ENCODE results near the gene DSCAML1.

DSCAML1 gene

DNA sequence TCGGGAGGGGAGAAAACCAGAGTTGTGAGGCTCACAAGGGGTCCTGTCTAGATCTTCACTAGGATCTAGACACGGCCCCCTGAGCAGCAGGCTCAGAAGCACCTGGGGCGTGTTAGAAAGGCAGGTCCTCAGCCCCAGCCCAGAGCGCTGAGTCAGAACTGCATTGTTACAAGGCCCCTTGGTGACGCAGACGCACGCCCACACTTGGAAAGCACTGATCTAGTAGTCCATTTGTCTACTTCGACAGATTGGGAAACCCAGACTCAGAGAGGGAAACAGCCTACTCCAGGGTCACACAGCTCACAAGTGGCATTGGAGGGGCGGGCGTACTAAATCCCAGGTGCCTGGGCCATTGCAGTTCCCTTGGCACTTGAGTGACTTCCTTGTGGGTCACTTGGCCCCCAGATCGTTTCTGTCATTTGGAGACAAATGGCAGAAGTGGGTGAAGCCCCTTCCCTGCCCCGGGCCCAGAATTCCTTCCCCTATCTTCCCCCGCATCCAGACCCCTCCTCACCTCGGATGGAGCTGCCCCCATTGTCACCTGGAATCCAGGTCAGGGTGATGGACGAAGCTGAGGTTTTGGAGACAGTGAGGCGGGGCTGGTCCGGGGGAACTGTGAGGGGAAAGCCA lies 358.5 kb downstream of the DSCAML1 start:
- no peak for DNase-seq

DNA sequence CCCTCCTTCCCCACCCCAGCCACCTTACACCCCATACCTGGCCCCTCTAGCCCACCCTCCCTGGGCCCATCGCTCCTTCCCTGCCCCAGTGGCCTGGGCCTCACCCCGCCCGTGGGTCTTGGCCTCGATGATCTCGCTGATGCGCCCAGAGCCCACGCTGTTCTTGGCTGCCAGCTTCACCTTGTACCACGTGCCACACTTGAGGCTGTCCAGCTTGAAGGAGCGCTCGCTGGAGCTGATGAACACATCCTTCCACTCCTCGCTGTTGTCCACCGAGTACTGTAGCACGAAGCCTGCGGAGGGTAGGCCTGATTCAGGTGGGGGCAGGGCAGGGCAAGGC lies 359.3 kb downstream of the DSCAML1 start:
- no peak for DNase-seq

DNA sequence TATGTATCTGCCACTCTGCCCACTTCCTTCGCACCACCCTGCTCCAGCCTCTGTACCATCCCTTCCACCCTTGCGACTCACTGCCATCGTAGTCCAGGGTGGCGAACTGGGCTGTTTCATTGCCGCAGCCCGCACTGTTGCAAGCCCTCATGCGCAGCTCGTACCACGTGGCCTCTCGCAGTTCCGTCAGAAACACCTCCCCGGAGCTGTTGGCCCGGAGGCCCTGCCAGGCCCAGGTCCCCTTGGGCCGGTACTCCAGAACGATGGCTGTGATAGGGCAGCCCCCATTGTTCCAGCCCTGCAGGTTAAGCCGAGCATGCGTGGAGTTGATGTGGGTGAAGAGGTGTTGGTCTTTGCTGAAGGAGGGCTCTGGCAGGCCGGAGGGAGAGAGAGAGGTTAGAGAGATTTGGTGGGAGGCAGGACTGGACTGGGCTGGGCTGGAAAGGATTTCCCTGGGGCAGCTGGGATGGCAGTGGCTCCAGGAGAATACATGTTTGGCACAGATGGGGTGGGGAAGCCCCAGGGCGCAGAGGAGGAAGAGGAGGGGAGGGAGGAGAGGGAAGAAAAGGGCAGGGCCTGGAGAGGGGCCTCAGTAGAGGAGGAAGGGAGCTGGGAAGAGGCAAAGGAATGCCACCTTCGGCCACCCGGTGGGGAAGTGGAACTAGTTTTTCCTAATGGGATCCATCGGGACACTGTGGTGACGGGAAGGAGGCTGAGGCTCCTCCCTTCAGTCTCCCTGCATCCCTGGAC lies 359.8 kb downstream of the DSCAML1 start:
- DNase-seq: no peak

DNA sequence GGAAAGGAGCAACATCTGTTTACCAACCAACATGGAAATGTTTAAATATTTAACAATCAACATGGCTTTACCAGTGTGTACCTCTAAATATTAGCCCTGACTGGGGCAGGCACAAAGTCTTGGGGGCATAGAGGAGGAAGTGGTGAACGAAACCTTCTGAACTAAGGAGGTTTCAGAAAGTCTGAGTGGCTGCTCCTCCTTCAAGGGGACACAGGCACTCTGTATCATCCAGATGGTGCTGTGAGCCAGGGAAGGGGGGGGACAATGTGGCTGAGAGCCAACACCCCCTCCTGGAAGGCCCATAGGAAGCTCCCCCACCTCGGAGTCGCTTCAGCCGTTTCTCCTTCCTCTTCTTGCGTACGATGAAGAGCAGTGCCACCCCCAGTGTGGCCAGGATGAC lies 361.7 kb downstream of the DSCAML1 start:
- no peak for DNase-seq

DNA sequence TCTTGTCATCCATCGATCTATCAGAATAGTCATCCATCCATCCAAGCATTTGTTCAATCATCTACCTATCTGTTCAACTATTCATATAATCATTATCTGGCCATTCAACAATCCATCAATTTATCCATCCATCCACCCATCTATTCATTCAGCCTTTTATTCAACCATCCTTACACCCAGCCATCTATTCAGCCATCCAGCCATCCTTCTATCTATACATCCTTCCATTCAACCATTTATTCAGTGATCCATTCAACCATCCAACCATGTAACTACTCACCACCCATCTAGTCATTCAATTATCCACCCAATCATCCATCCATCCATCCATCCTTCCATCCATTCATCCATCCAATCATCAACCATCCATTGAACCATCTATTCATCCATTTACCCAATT lies 362.5 kb downstream of the DSCAML1 start:
- DNase-seq: no peak

DNA sequence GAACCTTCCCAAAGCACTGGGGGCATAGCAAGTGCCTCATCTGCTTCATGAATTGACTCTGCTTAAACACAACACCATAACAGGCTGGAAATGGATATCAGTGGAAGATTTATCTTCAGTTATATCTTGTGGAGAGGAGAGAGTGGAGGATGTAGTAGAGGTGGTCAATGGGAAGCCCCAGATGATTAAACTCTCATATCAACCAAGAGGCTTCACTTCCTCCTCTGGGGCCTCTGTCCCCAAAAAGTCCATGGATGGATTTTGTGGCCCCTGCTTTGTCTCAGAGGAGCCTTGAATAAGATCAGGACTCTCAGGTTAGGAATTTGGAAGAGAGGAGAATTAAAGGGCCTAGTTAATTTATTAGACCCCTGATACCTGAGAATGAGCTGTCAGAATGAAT lies 363.3 kb downstream of the DSCAML1 start:
- no peak for DNase-seq

DNA sequence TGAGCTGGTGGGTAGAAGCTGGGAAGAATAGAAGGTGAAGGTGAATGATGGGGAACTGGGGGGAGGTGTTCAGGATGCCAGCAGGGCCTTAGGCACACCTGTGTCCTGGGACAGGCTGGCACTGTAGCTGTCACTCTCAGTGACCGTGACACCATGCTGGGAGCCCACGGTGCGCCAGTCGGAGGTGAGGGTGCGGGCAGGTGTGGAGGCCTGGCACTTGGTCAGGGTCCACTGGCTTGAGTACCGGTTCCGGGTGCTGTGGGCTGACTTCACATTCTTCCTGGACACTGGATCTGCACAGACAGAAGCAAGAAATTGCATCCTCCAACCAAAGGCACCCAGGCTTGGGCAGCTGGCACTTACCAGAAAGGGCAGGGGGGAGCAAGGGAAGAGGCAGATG lies 365.6 kb downstream of the DSCAML1 start:
- no peak for DNase-seq

DNA sequence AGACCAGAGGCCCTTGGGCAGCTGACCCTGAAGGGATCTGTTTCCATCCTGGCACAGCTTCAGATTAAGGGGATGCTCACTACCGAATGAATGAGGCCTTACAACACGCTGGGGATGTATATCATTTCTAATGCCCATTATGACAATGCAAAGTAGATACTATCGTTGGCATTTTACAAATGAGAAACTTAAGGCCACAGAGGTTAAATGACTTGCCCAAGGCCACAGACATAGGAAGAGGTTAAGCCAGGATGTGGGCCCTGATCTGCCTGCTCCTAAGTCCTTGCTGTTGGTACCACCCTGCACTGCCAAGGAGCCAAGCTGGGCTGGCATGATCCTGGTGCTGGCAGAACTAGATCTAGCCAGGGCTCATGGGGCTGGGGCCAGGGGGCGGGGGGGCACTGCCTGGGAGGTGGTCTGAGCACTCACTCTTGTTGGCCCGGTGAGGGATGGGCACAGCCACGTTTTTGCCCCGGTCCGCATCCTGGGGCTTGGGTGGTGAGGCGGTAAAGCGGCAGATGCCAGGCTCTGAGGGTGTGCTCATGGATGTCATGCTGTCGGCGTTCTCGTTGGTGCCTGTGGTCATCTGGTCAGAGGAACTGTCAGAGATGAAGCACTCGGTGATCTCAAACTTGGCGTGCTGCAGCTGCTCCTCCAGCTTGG lies 366.6 kb downstream of the DSCAML1 start:
- no peak for DNase-seq

DNA sequence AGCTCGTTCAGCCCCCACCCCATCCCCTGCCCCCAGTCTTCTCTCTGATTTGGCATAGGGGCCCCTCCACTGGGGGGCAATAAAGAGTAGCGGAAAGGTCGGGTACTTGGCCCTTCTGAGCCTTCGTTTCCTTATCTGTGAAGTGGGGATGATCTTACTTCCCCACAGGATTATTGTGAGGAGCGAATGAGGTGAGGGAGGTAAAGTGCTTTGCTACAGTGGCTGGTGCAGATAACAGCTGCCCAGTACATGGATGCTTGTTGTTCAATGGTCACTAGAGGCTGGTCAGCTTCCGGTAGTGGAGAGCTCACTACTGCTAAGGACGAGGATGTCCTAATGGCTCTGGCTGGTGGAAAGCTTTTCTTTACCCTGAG lies 368.2 kb downstream of the DSCAML1 start:
- DNase-seq: no peak

DNA sequence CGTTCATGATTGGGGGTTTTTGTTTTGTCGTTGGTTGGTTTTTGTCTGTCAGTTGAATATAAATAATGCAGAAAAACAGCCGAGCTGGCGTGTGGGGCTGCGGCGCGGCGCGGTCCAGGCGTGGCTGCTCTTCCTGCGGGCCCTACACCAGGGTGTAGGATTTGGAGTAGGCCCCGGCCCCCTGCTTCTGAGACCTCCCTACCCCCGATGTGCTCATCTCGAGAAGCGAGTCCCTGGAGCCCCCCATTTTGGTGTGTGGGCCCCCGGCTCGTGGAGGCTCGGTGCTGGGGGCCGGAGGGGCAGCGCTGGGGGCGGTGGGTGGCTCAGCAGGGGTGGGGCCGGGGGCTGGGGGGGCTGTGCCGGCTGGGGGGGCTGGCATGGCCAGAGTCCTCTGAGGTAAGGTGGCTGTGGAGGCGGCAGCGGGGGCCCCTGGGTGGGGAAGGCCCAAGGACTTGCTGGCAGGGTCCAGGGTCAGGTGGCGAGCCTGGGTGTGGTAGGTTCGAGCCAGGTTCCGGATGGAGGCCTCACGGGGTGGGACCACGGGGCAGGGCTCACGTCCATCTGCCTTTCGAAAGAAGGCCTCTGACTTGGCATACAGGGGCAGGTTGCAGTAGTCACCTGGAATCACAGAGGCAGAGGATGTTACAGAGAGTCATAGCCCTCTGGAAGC lies 368.7 kb downstream of the DSCAML1 start:
- DNase-seq: no peak

DNA sequence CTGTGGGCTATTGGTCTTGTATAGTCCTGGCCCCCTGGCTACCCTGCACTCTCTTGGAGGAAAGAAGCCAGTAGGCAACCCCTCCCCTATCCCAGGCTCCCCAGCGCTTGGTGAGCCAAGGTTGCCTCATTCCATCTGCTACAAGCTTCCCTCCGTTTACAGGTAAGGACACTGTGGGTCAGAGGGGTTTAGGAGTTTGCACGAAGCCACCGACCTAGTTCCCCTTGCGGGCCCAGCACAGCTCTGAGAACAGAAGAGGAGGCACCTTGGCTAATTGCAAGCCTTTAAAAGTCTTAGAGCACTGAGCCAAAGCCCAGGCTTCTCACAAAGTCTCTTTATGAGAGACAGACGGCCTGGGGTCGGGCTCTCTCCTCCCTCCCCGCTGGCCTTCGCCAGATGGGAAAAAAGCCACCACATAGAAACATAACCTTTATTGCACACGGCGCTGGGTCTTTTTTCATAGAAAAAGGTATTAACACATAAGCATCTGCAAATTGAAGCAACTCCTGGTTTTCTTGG lies 369.6 kb downstream of the DSCAML1 start:
- DNase-seq: no peak

DNA sequence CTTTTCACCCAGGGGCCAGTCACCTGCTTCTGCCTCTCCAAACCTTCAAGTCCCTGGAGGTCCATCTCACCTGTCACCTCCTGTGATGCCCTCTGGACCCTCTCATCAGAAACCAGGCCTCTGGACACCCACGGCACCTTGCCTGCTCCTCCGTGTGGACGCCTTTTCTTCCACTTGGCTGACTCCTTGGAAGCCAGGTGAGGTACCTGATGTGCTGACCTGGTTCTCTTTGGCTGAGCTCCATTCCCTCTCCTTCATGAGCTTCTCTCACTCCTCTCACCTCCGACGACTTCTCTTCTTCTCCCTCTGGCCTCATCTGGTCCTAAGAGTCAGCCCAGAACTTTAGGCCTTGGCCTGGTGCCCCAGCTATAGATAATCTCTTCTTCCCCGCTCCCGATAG lies 370.1 kb downstream of the DSCAML1 start:
- no peak for DNase-seq

DNA sequence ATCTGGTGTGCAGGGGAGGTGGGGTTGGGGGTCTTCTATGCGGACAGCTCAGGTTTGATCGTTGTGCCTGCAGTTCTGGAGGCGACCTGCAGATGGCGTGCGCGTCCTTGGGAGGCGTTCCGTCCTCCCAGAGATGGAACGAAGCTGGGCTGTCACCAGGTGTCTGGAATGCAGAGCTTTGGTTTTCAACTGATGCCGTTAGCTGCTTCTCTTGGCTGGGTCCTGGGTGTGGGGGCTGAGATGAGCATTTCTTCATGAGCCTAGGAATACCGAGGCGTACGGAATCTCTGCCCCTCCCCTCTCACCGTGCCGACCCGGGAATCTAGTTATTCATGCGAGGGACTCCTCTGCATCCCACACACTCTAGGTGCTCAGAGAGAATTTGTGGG lies 370.7 kb downstream of the DSCAML1 start:
- peak; percentile 62 for DNase-seq

DNA sequence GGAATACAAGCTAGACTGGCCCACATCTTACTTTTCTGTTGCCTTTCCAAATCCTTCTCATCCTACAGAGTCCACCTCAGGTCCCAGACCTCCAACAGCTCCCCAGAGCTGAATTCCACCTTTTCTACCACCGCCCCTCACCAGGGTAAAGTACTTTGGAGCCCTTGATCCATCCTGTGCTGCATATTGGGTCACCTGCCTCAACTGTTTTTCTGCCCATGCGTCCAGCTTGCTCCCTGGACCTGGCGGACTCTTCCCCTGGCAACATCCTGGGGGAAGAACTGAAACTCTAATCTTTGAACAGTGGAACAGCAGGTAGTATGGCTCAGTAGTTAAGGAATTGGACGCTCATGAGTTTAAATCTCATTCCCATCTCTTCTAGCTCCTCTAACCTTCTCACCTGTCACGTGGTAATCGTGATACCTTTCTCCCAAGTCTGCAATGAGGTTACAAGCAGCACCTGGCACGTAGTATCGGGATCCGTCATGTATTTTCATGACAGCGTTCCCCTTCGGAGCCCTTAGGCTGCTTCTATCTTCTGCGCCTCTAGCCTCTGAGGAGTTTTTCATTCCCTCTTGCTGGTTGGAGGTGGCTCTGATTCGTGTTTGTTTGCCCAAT lies 371.2 kb downstream of the DSCAML1 start:
- no peak for DNase-seq

DNA sequence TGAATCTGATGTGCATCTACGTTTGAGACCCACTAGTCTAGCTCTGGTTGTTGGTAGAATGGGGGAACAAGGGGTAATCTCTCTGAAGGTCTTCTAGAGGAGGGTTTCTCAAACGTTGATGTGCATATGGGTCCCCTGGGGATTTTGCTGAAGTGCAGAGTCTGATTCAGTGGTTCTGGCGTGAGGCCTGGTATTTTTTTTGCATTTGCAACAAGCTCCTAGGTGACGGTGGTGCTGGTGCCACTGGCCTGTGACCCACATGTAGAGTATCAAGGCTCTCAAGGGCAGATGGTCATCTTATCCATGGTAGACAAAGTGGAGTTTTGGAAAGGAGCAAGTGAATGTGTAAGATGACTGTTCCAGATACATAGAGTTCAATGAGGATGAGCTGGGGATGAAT lies 372.2 kb downstream of the DSCAML1 start:
- DNase-seq: peak; percentile 33

DNA sequence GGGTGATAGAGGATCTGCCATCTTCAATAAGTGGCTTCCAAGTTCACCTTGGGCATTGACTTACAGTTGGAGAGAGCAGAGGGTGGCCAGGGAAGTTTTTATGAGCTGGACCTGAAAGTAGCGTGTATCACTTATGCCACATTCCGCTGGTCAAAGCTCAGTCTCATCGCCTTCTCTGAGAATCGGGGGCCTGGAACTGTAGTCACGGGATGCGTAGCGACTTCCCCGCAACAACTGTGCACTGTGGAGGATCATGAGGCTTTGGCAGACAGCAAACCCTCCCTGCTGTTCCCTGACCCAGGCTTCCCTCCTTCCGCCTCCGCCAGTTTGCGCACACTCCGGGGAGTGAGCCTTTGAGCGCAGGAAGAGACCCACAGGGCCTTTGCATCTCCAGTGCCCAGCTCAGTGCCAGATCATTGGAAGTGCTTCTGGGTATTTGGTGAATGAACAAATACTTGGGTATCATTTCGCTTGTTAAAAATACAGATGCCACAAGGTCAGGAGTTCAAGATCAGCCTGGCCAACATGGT lies 373.9 kb downstream of the DSCAML1 start:
- DNase-seq: no peak

DNA sequence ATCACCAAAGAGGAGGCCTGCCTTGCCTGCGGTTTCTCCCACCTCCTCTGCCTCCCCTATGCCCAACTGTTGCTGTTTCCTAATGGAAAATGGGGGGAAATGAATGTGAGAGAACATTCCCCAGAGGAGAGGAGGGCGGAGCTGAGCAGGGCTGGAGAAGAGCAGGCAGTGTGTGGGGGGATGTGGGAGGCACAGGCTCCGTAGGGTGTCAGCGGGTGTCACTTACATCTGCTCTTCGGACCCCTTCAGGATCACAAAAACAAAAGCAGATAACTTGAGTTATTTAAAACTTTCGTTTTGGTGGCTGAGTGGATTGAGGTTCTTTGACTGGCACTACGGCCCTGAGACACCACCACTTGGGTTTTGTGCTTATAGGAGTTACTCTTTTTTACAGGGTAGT lies 375.5 kb downstream of the DSCAML1 start:
- DNase-seq: no peak

DNA sequence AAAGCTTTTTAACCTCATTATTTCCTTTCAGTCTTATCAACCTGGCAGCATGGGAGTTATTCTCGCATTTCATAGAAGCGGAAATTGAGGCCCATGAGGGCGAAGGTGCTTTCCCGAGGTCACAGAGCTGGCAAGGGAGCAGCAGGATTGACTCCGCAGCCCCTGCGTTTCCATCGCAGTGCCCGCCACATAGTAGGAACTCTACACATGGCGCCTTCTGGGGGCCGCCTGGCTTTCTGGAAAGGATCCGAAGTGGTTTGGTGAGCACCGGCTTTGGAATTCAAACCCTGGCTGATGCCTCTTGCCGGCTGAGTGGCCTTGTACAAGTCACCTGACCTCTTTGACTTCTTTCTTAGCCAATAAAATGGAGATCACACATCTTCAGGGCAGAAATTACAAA lies 376.0 kb downstream of the DSCAML1 start:
- no peak for DNase-seq

DNA sequence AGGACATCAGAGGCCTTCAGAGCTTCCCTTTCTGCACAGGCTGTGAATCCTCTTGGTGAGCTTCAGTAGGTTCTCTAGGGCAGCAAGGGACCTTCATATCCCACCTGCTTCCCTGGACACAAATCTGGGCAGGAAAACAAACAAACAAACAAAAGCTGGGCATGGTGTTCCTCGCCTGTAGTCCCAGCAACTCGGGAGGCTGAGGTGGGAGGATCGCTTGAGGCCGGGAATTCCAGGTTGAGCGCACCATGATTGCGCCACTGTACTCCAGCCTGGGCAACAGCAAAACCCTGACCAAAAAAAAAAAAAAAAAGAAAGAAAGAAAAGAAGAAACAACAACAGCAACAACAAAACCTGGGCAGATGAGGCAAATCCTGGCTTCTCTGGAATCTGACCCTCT lies 376.4 kb downstream of the DSCAML1 start:
- no peak for DNase-seq

DNA sequence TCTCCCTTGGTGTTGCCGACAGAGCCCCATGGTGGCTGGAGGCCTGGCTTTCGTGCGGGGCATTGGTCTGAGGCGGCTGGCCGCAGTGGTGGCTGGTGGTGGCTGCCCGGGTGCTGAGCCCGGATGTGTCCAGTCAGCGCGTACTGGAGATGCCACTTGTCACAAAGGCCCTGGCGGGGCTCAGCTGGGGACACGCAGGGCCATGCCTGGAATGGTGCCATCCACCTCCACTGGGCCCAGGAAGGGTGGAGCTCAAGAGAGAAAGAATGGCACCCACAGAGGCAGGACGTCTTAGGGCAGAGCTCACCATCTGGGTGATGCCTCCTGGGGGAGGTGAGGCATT lies 376.9 kb downstream of the DSCAML1 start:
- no peak for DNase-seq

DNA sequence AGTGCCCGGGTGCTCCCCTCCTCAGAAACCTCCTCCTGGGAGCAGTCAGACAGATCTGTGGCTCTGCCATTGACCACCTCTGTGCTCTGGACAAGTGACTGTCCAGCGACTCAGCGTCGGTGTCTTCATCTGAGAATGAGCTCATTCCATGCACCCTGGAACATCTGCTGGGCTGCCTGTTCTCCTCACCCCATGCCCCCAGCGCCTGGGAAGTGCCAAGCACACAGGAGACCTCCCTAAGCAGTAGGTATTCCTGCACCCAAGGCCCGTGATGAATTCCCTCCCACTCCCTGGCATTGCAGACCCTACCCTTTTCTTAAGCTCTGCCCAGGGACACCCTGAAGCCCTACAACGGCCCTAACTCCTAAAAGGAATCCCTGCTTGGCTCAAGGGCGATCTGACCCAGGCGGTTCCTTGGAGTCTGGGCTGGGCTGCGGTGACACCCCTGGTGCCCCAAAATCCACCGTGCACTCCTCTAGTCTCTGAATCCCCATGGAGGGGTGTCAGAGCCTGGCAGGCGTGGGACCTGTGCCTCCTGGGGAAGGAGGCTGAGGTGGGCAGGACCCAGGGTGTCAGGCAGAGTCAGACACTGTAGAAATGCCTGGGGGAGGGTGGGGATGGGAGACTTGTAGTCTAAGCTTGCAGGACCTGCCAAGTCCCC lies 377.4 kb downstream of the DSCAML1 start:
- DNase-seq: no peak

DNA sequence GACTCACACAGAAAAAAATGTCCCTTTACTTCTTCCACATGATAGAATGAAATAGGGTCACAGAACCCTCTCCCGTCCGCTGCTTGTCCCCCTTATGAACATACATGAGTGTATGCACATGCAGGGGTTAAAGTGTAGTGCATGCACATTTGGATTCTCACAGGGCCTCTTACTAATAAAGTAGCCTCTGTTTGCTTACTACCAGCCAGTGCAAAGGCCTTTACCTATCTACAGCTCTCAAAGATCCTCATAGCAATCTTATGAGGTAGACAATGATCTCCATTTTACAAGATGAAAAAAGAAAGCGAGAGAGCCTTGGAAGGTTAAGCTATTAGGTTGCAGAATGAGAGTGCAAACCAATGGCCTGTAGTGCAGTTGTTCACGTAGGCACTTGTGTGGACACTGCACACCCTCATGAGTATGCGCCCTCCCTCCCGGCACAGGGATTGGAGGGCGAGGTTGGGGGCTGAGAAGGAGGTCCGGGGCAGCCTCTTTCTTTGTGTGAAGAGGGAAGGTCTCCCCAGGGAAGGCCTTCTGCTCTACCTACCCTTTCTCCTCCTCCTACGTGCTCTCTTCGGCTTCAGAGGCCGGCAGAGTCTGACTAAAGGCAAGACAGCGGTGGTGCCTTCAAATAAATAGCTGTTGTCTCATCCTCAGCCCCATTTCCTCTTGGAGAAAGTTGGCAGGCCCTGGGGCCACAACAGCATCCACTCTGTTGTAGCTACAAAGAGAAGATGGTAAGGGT lies 378.1 kb downstream of the DSCAML1 start:
- DNase-seq: no peak

Measured in NCI-H2171 treated with DMSO at 0.1 percent for 48 hours (cell line).